Neuronal stem cell (in vitro differentiated cells): ENCODE data around the gene PAPOLA.

Experiments used
- DNase-seq: peaks from one replicate; pipeline ENCODE4 v3.0.0-alpha.2; 2013; ENCODE audit warnings: low spot score
- H2AFZ ChIP-seq: one replicate; pipeline ENCODE4 v1.6.1; 2013; ENCODE audit warnings: mild to moderate bottlenecking, low read length, inconsistent platforms
- H2AK5ac ChIP-seq: 2 replicates; pipeline ENCODE4 v1.6.1; 2013; ENCODE audit warnings: low read depth, mild to moderate bottlenecking, inconsistent platforms, low read length, moderate library complexity, mixed read lengths
- H2BK120ac ChIP-seq: 2 replicates; pipeline ENCODE4 v1.6.1; 2013; ENCODE audit warnings: low read depth, mild to moderate bottlenecking, inconsistent platforms, low read length, moderate library complexity, mixed read lengths
- H2BK12ac ChIP-seq: one replicate; pipeline ENCODE4 v1.6.1; 2013; ENCODE audit warnings: low read length, inconsistent platforms
- H2BK15ac ChIP-seq: 2 replicates; pipeline ENCODE4 v1.6.1; 2013; ENCODE audit warnings: mild to moderate bottlenecking, low read length, inconsistent platforms, mixed read lengths
- H2BK5ac ChIP-seq: one replicate; pipeline ENCODE4 v1.6.1; 2013; ENCODE audit warnings: inconsistent platforms, mild to moderate bottlenecking, low read length, moderate library complexity
- H3K14ac ChIP-seq: one replicate; pipeline ENCODE4 v1.6.1; 2013; ENCODE audit warnings: low read length, inconsistent platforms
- H3K18ac ChIP-seq: 2 replicates; pipeline ENCODE4 v1.6.1; 2013; ENCODE audit warnings: low read length, inconsistent platforms
- H3K23ac ChIP-seq: 2 replicates; pipeline ENCODE4 v1.6.1; 2013; ENCODE audit warnings: low read depth, mild to moderate bottlenecking, mixed read lengths, low read length, inconsistent platforms; ENCODE audit not compliant: poor library complexity
- H3K27ac ChIP-seq: replicated peaks from 3 replicates; pipeline ENCODE4 v1.5.1; 2013; ENCODE audit warnings: low read length, inconsistent platforms
- H3K27me3 ChIP-seq, 3 experiments: 2 replicates each; pipeline ENCODE4 v1.6.1; 2013; ENCODE audit warnings: low read length in 3 of 3, mild to moderate bottlenecking in 2 of 3, inconsistent platforms in 1 of 3, low read depth in 1 of 3, mixed read lengths in 1 of 3, moderate library complexity in 1 of 3; ENCODE audit not compliant: control insufficient read depth in 3 of 3, insufficient read depth in 3 of 3
- H3K36me3 ChIP-seq, 2 donors: replicated peaks in 1 of 2; 2 replicates each; pipeline ENCODE4 v1.6.1; 2013; ENCODE audit warnings: low read length in 2 of 2; ENCODE audit not compliant: control insufficient read depth in 2 of 2, insufficient read depth in 2 of 2
- H3K4ac ChIP-seq: 2 replicates; pipeline ENCODE4 v1.6.1; 2013; ENCODE audit warnings: inconsistent platforms, mild to moderate bottlenecking, low read length, moderate library complexity
- H3K4me1 ChIP-seq, 2 donors: 1 replicate in 1 of 2; 2 replicates in 1 of 2; pipeline ENCODE4 v1.6.1; 2013; ENCODE audit warnings: low read length in 2 of 2, low read depth in 1 of 2; ENCODE audit not compliant: control insufficient read depth in 2 of 2, insufficient read depth in 1 of 2
- H3K4me2 ChIP-seq: one replicate; pipeline ENCODE4 v1.6.1; 2013; ENCODE audit warnings: mild to moderate bottlenecking, low read length, inconsistent platforms; ENCODE audit not compliant: insufficient read depth, poor library complexity, severe bottlenecking
- H3K4me3 ChIP-seq, 2 donors: 2 replicates each; pipeline ENCODE4 v1.5.1; 2013; ENCODE audit warnings: low read length in 2 of 2, mild to moderate bottlenecking in 2 of 2, inconsistent platforms in 1 of 2, moderate library complexity in 1 of 2
- H3K79me1 ChIP-seq: one replicate; pipeline ENCODE4 v1.6.1; 2013; ENCODE audit warnings: low read depth, mild to moderate bottlenecking, inconsistent platforms, low read length, moderate library complexity
- H3K9ac ChIP-seq: one replicate; pipeline ENCODE4 v1.6.1; 2013; ENCODE audit warnings: mild to moderate bottlenecking, low read depth, low read length, inconsistent platforms; ENCODE audit not compliant: poor library complexity
- H3K9me3 ChIP-seq, 2 donors: replicated peaks in 1 of 2; 2 replicates each; pipeline versions ENCODE3 to v1.6.1; 2013; ENCODE audit warnings: low read length in 2 of 2, mild to moderate bottlenecking in 2 of 2, inconsistent platforms in 1 of 2, low read depth in 1 of 2, mixed read lengths in 1 of 2, moderate library complexity in 1 of 2; ENCODE audit not compliant: control insufficient read depth in 2 of 2, insufficient read depth in 1 of 2
- H4K8ac ChIP-seq: one replicate; pipeline ENCODE4 v1.6.1; 2013; ENCODE audit warnings: low read depth, mild to moderate bottlenecking, inconsistent platforms, low read length, moderate library complexity
- H4K91ac ChIP-seq: one replicate; pipeline ENCODE4 v1.6.1; 2013; ENCODE audit warnings: low read length, low read depth, mild to moderate bottlenecking, inconsistent platforms; ENCODE audit not compliant: poor library complexity
- WGBS, 2 donors: extraction: QIAGEN DNeasy Blood & Tissue Kit; methylation state at CpG; one replicate each; pipeline ENCODE4 v1.1.7; 2013; ENCODE audit warnings: missing lambda C conversion rate in 2 of 2, mixed read lengths in 1 of 2; ENCODE audit not compliant: insufficient read length in 2 of 2, insufficient replicate concordance in 1 of 2; ENCODE audit errors: extremely low coverage in 2 of 2; 5-methylcytosine and 5-hydroxymethylcytosine counted together

The PAPOLA gene

DNA sequence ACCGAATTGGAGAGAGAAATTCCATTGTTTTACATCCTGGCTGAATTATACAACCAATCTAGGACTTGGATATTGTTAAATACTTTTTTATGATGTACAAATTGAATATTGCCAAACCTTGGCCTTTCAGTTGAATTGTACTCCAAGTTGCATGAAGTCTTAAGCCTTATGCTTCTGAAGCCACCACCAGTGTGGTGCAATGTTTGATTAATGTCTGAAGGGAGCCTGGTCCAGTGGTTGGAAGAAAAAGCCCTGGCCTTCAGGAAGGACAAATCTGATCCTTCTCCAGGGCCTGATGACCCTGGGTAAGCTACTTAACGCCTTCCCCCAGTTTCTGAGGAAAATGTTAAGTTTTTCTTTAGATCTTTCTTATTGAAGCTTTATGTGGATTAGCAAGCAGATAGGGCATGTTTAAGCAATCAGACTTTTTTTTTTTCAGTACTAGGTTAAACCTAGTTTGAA lies 72.0 kb downstream of the PAPOLA start:
- no peak overlapping the region for H3K4ac ChIP-seq

GRCh38 chr14:96574633-96575632 lies 72.8 kb downstream of the PAPOLA start:
- Histone ChIP-seq H3K9me3 (no peaks in the 10 kb centered on the region), H3K23ac (no peak overlapping the region), H3K4me3 (no peak overlapping the region), H2BK5ac (no peak overlapping the region), H3K14ac (no peak overlapping the region), H3K18ac (no peak overlapping the region), H3K27me3 (no peaks in the 10 kb centered on the region), H2AK5ac (no peak overlapping the region), H3K36me3 (peaks cover 2 to 21% of the 10 kb centered on the region in 2 donors), H4K8ac (no peak overlapping the region), H3K27ac (no peak overlapping the region), H3K4me1 (peaks cover 0 to 8% of the 10 kb centered on the region in 2 donors), H3K79me1 (no peaks in the 10 kb centered on the region), H2BK120ac (no peak overlapping the region), H2AFZ (no peak overlapping the region), H2BK15ac (no peak overlapping the region), H2BK12ac (no peak overlapping the region), H3K4ac (no peak overlapping the region), H4K91ac (no peak overlapping the region), H3K9ac (no peak overlapping the region), H3K4me2 (no peak overlapping the region)
- no peak for DNase-seq
- no CpG with 5 or more reads among the region's 6 CpGs for WGBS, 2 donors

More for the DNA sequence above, 72.0 kb downstream of the PAPOLA start:
- Histone ChIP-seq H3K9ac (no peak overlapping the region), H2BK12ac (no peak overlapping the region), H3K27me3 (no peaks in the 10 kb centered on the region), H2AK5ac (no peak overlapping the region), H3K4me3 (no peak overlapping the region), H3K23ac (no peak overlapping the region), H2BK15ac (no peak overlapping the region), H3K18ac (no peak overlapping the region), H2AFZ (no peak overlapping the region), H3K4me2 (no peak overlapping the region), H3K14ac (no peak overlapping the region), H3K4me1 (peaks cover 0 to 8% of the 10 kb centered on the region in 2 donors), H4K8ac (no peak overlapping the region), H2BK120ac (no peak overlapping the region), H3K79me1 (no peaks in the 10 kb centered on the region), H4K91ac (no peak overlapping the region), H3K9me3 (no peaks in the 10 kb centered on the region), H2BK5ac (no peak overlapping the region), H3K27ac (no peak overlapping the region), H3K36me3 (peaks cover 2 to 24% of the 10 kb centered on the region in 2 donors)
- DNase-seq, result no peak
- WGBS, 2 donors, result no CpG with 5 or more reads among the region's 2 CpGs

DNA sequence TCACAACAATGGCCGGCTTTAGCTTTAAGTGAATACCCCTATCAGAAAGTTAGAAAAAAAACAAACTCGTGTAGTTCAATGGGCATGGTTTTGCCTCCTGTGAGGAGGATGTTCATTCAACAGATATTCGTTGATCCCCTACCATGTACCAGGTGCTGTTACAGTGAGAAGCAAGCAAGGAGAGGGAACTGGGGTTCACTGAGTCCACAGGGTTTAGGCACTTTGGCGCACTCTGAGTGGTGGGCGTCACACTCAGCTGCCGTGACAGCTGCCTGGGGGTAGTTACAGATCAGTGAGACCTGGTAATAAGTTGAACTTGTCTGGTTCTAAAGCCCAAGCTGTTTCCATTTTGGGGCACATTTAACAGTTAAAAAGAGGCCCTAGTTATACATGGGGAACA lies 74.2 kb downstream of the PAPOLA start:
- Histone ChIP-seq H3K4ac (no peak overlapping the region), H3K9ac (no peak overlapping the region), H3K23ac (no peak overlapping the region), H3K27me3 (no peaks in the 10 kb centered on the region), H3K79me1 (no peaks in the 10 kb centered on the region), H3K4me3 (no peak overlapping the region), H3K18ac (no peak overlapping the region), H3K27ac (no peak overlapping the region), H2BK15ac (no peak overlapping the region), H2BK12ac (no peak overlapping the region), H3K36me3 (peaks cover 0 to 12% of the 10 kb centered on the region in 2 donors), H4K91ac (no peak overlapping the region), H3K4me2 (no peak overlapping the region), H2AFZ (no peak overlapping the region), H4K8ac (no peak overlapping the region), H3K4me1 (peaks cover 0 to 8% of the 10 kb centered on the region in 2 donors), H2BK120ac (no peak overlapping the region), H2BK5ac (no peak overlapping the region), H3K9me3 (no peaks in the 10 kb centered on the region), H2AK5ac (no peak overlapping the region), H3K14ac (no peak overlapping the region)
- WGBS, 2 donors, result no CpG with 5 or more reads among the region's 6 CpGs
- no peak for DNase-seq

DNA sequence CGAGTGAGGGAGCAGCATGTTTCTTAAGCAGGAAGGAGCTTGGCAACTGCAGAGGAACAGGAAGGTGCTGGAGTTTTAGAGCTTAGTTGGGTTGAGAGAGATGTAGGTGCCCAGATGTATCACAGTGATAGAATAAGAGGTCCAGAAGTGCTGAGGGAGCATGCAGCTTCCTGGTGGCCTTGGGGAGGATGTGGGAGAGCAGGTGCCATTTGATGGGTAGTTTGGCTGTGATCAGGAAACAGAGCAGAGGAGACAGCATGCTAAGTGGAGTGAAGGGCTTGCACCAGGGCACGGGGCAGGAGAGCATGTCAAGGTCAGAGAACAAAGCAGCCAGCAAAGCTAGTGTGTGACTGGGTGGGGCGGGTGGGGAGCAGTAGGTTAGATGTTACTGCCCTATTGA lies 74.8 kb downstream of the PAPOLA start:
- WGBS, 2 donors, result no CpG with 5 or more reads among the region's 3 CpGs
- DNase-seq, result no peak
- Histone ChIP-seq H3K4me1 (peaks cover 0 to 8% of the 10 kb centered on the region in 2 donors), H3K9ac (no peak overlapping the region), H3K23ac (no peak overlapping the region), H3K4me2 (no peak overlapping the region), H3K4me3 (peak overlapping the region in 1 of 2 donors; percentile 35), H2BK120ac (no peak overlapping the region), H2BK15ac (no peak overlapping the region), H3K79me1 (no peaks in the 10 kb centered on the region), H2AFZ (no peak overlapping the region), H3K27ac (no peak overlapping the region), H4K91ac (no peak overlapping the region), H3K9me3 (no peaks in the 10 kb centered on the region), H2BK5ac (no peak overlapping the region), H3K27me3 (no peaks in the 10 kb centered on the region), H3K36me3 (peaks cover 0 to 7% of the 10 kb centered on the region in 2 donors), H3K18ac (no peak overlapping the region), H2BK12ac (no peak overlapping the region), H4K8ac (no peak overlapping the region), H2AK5ac (no peak overlapping the region), H3K14ac (no peak overlapping the region), H3K4ac (no peak overlapping the region)
